Left renal pelvis (tissue), 4 donors: ENCODE measurements around the gene SARS1. TPM values are rescaled to one million over a fixed set of nuclear protein-coding genes. Genes with fewer than 3 reads are reported as not detected.
"Not testable (repeated sequence)": the region's sequence is repeated elsewhere in the genome, so short reads cannot be mapped to it uniquely, and the experiment has no call there.

ENCODE experiments used
- DNase-seq, 4 donors: peaks; one replicate each; pipeline ENCODE4 v3.0.0-alpha.2; 2013; ENCODE audit warnings: low read depth in 4 of 4, low spot score in 3 of 4
- polyA plus RNA-seq, 4 donors: library from polyadenylated mRNA; unstranded; fragments of 120-200 nt; gene quantifications; one replicate each; pipeline ENCODE4 v1.2.1, GENCODE V29; 2013; ENCODE audit not compliant: insufficient read length in 4 of 4

SARS1 gene
- polyA plus RNA-seq, 4 donors, result 107 to 149 (median 132) TPM

DNA sequence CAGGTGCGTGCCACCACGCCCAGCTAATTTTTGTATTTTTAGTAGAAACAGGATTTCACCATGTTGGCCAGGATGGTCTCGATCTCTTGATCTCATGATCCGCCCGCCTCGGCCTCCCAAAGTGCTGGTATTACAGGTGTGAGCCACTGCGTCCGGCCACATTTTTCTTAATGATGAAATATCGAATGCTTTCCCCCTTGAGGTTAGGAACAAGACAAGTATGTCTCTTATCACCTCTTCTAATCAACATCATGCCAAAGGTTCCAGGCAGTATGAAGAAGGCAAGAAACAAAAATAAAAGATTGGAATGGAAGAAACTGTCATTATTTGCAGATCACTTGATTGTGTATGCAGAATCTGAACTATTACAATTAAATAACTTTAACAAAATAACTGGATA lies 7.5 kb downstream of the SARS1 start:
- not testable (repeated sequence) for DNase-seq

DNA sequence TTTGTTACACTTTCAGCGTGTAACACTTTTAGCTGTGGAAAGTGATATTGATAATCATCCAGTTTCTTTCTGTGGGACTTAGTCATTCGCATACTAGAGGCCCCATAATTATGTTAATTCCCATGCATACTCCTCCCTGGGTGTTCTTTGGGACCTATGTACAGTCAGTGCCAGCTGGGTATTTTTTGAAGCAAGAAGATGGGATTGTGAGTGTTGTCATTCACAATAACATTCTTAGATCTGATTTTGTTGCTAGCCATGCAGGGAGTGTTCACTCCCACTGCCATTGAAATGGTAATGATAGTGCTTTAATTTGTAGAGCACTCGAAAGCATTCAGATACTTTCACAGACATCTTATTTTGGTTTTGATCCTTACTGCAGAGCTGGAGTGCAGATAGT lies 11.6 kb downstream of the SARS1 start:
- no peak for DNase-seq

DNA sequence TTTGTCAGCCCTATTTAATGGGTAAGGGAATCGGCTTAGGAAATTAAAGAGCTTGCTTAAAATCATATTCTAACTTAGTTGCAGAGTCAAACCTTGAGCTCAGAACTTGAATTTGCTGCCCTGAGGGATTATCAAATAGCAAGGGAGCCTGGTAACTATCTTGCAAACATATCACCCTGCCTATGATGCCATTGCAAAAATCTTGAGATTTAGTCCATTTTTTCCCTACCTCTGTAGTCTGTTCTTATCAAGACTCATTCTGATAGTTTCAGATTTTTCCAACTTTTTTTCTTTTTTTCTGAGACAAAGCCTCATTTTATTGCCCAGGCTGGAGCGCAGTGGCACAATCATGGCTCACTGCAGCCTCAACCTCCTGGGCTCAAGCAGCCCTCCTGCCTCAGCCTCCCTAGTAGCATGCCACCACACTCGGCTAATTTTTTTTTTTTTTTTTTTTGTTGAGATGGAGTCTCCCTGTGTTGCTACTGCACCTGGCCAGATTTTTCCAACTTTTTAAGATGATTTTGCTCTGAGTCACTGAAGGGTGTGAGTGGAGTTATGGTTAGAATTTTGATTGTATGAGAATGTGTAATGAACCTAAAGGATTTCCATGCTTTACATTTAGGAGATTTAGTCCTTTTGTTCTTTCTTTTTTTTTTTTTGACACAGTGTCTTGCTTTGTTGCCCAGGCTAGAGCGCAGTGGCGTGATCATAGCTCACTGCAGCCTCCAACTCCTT lies 12.2 kb downstream of the SARS1 start:
- no peak for DNase-seq

DNA sequence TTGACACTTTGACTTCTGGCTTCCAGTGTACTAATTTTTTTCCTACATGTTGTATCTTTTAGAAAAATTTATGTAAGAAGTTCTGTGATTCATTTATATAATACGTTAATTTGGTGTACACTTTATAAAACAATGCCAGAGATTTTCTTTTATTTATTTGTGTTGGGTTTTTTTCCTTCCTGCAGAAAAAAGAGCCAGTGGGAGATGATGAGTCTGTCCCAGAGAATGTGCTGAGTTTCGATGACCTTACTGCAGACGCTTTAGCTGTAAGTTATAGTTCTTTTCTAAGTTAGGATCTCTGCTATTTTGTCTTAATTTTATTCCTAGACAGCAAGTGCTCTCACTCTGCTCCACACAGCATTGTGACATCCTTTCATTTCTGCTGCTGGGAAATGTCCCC lies 14.4 kb downstream of the SARS1 start:
- DNase-seq, result no peak

DNA sequence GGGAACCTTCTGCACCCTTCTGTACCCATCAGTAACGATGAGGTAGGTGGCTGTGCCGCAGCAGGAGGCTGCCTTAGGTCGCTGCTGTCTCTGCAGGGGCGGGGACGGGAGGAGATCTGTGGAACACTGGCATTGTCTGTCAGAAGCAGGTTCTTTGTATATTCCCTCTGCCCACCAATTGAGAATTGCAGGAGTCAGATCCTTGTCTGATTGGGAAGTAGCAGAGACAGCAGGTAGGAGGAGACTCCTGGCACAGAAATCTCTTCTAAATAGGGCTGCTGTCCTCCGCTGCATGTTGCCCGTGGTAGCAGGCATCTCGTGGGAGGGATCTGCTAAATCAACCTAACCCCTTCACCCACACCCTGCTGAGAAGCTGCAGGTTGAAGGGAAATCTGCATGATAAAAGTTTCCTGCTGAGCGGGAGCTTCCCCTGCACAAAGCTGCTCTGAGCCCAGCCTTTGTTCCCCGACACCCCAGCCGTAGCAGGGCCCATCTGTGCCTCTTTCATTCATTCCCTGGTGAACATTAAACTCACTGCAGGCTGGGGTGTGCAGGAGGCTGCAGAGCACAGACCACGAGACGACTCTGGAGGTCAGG lies 15.9 kb downstream of the SARS1 start:
- no peak for DNase-seq

DNA sequence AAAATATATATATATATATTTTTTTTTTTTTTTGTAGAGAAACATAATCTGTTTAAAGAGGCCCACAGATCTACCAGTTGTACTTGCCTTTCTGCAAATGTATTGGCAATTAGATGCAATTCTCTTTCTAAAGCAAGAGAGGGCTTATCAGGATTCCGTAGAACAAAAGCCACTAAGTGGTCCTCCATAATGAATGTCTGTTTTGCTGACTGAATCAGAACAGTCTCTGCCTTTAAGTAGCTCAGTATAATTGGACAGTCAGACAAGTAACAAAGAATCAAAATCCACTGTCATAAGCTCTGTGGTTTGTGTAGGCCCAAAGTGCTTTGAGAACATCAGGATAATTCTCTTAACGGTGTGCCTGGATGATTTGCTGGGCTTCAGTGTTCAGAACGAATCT lies 17.3 kb downstream of the SARS1 start:
- no peak for DNase-seq

DNA sequence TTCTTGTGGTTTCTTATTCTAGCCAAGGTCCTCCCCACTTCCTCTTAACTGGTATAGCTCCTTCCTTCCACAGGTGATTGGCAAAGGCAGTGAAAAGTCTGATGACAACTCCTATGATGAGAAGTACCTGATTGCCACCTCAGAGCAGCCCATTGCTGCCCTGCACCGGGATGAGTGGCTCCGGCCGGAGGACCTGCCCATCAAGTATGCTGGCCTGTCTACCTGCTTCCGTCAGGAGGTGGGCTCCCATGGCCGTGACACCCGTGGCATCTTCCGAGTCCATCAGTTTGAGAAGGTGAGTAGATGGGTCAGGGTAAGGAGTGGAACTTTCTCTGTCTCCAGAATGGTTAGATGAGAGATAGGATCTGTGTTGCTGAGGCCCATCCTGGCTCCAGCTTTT lies 21.4 kb downstream of the SARS1 start:
- DNase-seq, result no peak

DNA sequence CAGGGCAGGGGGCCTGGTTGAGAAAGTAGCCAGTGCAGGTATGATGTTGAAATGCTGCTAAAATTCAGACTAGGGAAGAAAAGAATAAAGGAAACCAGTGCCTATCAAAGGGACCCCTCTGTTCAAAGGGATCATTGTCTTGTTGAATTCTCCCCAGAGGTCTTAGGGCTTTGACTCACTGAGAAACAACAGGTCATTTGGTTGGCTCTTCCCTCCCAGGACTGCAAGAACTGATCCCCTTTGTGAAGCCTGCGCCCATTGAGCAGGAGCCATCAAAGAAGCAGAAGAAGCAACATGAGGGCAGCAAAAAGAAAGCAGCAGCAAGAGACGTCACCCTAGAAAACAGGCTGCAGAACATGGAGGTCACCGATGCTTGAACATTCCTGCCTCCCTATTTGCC lies 23.8 kb downstream of the SARS1 start:
- DNase-seq, result no peak

DNA sequence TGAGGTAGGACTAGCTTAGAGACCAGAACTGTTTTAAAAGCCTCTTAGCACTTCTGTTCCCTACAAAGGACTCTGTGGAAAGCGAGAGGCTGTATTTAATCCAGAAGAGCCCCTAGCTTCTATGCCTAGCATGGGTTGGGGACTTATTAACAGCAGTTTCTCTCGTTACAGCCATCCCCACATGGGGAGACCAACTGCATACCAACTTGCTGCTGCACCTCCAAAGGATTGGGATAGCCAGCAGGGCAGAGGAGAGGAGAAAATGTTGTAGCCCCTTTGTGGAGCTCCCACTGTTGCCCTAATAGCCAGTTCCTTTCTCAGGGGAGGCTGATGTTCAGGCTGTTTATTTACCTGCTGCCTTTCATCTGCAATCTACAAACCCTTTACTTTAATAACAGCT lies 24.7 kb downstream of the SARS1 start:
- no peak for DNase-seq

DNA sequence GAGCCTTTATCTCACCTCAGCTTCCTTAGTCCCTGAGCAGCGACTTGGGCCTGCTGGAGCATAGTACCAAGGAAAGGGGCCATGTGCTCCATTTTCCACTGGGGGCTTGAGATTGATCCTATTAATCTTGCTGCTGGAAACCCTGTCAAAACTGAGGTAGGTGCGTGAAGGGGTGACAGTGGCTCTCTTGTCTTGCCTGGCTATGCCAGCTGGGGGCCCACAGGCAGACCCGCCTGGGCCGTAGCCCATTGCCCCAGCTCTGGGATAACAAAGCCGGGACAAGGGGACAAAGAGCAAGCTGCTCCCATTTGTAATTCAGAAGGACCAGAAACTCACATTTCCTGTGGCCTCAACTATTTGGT lies 25.3 kb downstream of the SARS1 start:
- DNase-seq, result no peak

DNA sequence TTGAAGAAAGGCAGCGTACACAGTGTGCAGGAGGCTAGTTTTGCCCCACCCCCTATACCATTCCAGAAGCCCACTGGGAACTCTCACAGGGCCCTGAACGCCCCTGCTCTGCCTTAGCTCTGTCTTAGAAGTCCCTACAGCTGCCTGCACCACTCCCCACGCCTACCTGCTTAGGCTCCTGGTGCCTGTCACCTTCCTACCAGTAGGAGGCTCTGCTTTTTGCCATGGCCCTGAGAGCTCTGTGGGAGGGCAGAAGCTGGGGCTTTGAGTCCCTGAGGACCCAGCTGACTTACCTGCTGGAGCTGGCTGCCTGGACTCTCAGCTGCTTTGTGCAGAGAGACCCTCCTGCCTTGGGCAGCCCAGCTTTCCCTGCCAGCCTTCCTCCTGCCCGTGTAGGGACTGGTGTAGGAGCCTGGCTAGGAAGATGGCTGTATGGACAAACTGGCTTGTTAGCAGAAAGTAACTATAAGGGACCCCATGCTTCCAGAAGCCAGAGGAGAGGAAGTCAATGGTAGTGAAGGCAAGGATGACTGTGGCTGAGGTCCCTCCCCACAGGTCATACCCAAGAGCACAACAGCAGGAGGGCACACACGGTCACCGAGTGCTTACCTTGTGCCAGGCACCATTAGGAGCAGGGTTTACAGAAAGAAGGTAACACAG lies 25.8 kb downstream of the SARS1 start:
- DNase-seq, result no peak

DNA sequence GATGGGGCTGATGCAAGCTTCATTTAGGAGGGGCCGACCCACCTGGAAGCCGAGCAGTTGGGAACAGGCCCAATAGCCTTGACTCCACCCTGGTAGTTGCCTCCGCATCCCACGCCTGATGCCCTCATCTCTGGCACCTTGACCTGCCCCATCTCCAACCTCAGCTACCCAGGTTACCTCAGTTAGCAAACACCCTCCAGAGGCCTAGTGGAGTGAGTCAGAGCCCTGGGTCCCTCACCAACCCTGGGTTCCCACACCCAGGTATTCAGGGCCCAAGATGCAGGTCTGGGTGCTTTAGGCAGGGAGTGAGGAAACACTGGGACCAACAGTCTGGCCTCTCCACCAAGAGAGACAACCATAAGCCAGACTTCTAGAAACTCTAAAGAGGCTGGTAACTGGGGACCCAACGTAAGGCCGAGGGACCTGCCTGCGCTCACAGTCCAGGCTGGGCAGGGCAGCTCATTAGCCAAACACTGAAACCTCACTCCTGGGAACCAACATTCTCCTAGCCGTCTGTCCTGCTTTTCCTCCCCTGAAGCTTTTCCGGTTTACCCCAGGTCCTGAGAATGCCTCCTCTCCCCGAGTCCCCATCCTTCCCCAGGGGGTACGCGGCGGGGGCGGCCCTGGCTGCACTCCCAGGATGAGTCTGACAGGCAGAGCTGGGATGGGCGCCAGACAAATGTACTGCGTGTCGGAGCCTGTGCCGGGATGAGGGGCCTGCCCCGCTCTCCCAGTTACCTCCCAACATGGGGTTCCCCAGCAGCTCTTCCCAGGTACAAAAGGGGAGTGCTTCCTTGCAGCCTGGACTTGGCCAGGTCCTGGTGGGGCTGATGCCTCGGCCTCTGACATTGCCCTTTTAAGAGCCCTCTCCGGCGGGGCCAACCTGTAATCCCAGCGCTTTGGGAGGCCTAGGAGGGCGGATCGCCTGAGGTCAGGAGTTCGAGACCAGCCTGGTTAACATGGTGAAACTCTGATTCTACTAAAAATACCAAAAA lies 26.7 kb downstream of the SARS1 start:
- no peak for DNase-seq

DNA sequence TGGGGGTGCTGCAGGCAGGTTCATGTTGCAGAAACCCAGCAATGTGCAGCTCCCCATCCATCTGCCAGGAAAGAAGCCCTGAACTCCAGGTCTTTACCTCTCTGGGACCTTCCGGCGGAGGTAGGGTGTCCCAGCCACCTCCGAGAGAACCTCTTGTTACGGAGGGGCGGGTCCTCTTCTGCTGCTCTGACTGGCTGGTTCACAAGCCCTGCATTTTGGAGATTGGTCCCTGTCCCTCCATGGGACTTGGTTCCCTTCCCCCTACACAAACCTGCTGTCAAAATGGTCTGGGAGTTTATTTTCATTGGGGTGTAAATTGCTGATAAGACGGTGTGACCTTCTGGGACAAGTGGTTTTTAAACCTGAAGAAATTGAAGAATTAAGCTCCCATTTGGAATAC lies 27.6 kb downstream of the SARS1 start:
- no peak for DNase-seq

DNA sequence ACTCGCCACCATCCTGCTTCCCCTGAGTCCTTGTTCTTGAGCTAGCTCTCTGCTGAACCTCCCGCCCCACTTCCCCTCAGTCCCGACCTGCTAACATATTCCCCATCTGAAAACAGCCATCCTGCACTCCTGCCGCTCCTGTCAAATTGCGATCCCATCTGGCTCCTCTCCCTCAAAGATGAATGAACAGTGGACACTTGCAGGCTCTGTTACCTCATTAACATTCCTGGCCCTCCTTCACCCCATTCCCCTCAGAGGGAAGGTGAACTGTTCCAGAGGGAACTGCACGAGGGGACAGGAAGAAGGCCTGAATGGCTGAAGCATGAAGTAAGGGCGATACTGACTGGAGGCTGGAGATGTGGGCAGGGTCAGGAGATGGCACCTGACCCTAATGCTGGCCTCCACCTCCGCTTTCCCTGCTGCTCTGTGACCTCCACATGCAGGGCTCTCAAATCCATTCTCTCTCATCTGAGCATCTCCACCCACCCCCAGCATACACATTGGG lies 28.2 kb downstream of the SARS1 start:
- no peak for DNase-seq

DNA sequence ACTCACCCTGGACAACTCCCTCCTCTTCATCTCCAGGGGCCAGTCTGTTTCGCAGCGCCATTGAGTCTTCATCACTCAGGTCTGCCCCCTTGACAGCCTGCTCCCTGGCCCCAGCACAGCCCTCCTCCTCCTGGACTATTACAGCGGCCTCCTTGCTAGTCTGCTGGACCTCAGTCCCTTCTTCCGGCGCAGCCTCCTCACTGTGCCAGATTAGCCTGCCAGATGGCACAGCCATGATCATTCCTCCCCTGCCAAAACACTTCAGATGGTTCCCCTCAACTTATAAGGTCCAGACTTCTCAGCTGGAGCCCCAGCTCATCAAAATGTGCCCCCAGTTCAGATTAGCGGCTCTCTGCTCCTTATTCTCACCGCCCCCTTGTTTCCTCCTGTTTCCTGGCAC lies 28.7 kb downstream of the SARS1 start:
- no peak for DNase-seq

DNA sequence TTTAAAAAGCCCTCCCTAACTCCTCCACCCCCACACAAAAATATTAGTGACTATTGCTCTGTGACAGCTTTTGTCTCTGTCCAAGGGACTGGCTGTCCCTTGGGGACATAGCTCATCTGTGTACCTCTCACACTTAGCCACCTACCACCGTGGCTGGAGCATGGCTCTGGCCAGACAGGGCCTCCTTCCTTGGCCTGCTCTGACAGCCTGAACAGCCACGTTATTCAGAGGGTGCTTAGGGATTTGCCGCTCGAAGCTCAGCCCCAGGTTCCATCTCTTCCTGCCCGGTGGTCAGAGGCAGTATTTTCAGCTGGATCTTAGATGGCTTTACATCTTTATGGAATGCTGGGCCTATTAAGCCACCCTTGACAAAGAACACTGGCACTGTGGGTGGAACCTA lies 29.5 kb downstream of the SARS1 start:
- DNase-seq, result no peak

DNA sequence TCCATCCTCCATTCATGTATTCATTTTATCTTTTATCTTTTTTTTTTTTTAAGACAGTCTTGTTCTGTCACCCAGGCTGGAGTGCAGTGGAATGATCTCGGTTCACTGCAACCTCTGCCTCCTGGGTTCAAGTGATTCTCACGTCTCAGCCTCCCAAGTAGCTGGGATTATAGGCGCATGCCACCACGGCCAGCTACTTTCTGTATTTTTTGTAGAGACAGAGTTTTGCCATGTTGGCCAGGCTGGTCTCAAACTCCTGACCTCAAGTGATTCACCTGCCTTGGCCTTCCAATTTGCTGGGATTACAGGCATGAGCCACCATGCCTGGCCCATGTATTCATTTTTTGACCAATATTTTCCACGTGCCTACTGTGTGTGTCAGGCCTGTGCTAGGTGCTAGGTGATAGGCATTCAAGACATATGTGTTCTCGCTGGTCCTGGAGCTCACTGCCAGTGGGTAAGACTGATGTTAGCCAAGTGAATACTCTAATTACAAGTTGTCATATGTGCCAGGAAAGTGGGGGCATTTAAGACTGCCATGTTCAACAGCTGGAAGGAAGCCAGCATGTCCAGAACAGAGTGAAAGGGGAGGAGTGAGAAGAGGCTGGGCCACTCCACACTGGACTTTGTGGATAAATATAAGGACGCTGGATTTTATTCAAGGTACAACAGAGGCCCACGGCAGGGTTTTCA lies 30.3 kb downstream of the SARS1 start:
- no peak for DNase-seq

DNA sequence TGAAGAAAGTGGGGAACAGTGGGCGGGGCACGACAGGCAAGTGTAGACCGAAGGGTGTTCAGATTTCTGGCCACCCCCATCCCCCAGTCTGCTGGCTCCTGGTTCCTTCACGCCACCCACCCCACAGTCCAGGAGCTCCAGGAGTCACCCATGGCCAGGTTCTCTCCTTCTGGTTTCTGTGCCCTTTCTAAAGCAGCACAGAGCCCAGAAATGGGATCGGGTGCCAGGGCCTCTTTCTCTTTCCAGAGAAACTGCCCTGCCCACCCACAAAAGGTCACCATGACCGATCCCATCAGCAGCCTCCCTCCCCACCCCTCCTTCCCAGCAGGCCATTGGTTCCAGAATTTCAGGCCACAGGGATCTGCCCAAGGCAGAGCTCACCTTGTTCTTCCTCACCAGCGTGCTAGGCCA lies 32.4 kb downstream of the SARS1 start:
- DNase-seq, result no peak

DNA sequence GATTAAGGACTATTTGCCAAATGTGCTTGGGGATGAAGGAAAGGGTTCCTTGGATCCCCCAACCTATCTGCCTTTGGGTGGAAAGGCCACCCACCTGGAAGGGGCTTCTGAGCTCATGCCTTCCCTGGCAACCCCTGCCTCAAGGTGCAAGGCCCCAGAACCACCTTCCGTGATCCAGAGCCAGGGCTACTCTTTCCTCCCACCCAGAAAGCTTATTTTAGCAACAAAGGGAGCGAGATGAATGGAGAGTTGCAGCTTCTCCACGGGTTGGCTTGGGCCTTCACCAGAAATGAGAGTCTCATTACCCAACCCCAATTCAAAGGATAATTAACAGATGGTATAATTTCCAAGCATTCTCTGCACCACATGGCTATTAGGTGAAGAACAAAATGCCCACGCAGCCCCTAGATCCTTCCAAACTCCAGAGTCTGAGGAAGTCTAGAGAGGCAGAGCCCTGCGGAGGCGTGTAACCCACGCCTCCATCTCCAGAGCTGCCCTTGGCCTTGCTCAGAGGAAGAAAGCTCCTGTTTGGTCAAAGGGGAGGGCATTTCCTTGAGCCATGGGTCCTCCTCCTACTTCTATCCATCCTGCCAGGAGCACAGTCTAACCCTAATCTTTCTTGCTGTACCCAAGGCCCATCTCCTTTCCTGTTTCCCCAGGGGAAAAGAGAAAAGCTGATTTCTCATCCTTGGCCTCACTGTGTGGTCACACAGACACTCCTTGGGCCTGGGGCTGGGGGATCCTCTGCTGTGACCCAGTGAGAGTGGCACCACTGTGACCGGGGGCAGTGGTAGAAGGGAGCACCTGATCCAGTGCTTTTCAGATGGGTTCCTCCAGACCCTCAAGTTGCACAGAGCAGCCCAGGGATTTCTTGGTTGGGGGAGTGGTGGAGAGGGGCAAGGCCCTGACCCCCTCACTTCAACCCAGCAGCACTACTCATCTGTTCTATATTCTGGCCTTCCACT lies 34.0 kb downstream of the SARS1 start:
- no peak for DNase-seq
